GM18511 (cell line): ENCODE measurements around the gene MYL3.
"Not testable (repeated sequence)": the region's sequence is repeated elsewhere in the genome, so short reads cannot be mapped to it uniquely, and the experiment has no call there.

Experiments used
- ATAC-seq: cut with Tn5 transposase; IDR thresholded peaks from one replicate; pipeline ENCODE4 v1.9.1; 2021; ENCODE audit warnings: mild to moderate bottlenecking, moderate library complexity; ENCODE audit not compliant: unreplicated experiment

MYL3 gene

GRCh38 chr3:46831316-46831715 lies 31.9 kb downstream of the MYL3 start:
- no peak for ATAC-seq

GRCh38 chr3:46830801-46831200 lies 32.4 kb downstream of the MYL3 start:
- ATAC-seq: no peak

- ATAC-seq: peak; percentile 92
These were observed 33.5 kb downstream of the MYL3 start for GRCh38 chr3:46829699-46830208.

GRCh38 chr3:46825450-46825849 lies 37.8 kb downstream of the MYL3 start:
- ATAC-seq: no peak

- no peak for ATAC-seq
These were observed 38.9 kb downstream of the MYL3 start for GRCh38 chr3:46824211-46824970.

GRCh38 chr3:46823314-46823713 lies 39.9 kb downstream of the MYL3 start:
- ATAC-seq: not testable (repeated sequence)

- no peak for ATAC-seq
These were observed 41.7 kb downstream of the MYL3 start for GRCh38 chr3:46821553-46821952.

- no peak for ATAC-seq
These were observed 42.4 kb downstream of the MYL3 start for GRCh38 chr3:46820852-46821251.

GRCh38 chr3:46812237-46812791 lies 50.9 kb downstream of the MYL3 start:
- peak; percentile 55 for ATAC-seq

GRCh38 chr3:46811615-46812236 lies 51.5 kb downstream of the MYL3 start:
- peak; percentile 8 for ATAC-seq

GRCh38 chr3:46808766-46809165 lies 54.5 kb downstream of the MYL3 start:
- ATAC-seq: not testable (repeated sequence)
